ENCODE results near the gene CFAP74.
"Not testable (repeated sequence)": the region's sequence is repeated elsewhere in the genome, so short reads cannot be mapped to it uniquely, and the experiment has no call there.

Gene CFAP74

DNA sequence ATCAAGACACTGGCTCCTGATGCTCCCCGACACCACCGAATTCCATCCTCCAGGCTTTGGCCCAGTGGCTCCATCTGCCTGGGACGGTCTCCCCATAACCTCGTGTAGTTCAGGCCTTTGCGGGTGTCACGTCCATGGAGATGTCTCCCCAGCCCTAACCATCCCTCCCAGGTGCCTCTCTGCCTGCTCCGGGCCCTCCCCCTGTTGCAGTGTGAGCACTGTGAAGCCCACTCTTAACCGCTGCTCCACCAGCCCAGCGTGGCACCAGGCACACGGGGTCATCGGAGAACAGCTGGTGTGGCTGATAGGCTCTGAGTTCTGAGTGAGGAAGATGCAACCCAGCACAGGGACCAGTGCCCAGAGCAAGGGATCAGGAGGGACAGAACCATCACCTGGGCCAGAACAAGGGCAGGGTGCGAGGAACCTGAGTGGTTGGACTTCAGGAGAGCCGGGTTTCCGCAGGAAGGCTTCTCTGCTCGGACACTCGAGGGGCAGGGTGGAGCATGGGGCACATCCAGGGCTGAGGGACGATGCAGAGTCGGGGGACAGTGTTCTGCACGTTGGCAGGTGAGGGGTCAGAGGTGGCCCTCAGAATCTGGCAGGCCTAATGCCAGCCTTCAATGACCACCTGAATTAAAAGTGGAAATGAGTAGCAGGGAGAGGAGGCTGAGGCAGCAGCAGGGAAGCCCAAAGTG, 110.1 kb downstream of the CFAP74 start:
- no peak for DNase-seq

- DNase-seq = no peak
These were observed 110.8 kb downstream of the CFAP74 start for GRCh38 chr1:1892763-1893120.

- DNase-seq = no peak
These were observed 111.4 kb downstream of the CFAP74 start for GRCh38 chr1:1892079-1892762.

DNA sequence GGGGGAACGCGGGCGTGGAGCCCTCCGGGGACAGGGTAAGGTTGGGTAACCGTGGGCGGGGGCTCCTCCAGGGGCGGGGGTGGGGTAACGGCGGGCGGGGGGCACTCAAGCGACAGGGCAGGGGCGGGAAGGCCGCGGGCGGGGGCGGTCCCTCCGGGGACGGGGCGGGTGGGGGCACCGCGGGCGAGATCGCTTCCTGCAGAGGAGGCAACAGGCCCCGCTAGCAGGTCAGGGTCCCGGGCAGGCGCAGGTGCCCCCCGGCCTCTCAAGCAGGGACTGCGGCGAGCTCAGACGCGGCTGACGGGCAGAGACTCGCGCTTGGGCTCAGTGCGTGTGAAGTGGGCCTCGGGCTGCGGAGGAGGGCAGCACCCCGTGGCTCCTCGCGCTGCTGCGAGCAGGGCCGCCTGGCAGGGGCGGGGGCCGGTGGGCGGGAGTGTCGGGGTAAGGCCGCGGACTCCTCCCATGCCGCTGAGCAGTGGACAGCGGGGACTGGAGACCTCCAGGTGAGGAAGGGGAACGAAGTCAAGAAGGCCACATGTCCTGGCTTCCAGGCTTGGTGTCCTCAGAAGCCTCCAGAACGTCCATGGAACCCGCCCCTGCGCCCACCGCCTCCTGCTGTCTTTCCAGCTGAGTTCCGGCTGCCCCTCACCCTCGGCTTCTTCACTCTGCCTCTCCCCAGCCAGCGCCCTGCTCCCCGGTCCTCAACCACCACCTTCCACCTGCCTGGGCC, 112.1 kb downstream of the CFAP74 start:
- peak; percentile 81 for DNase-seq

- peak; percentile 83 for DNase-seq
These were observed 112.9 kb downstream of the CFAP74 start, which contains the start of gene GNB1 for GRCh38 chr1:1890506-1891348. GNB1 (minus strand) TSS chr1:1891087; CDS start chr1:1825453, 65,634 bp downstream.

GRCh38 chr1:1889847-1890505, 113.6 kb downstream of the CFAP74 start:
- peak; percentile 25 for DNase-seq

GRCh38 chr1:1889090-1889750, 114.4 kb downstream of the CFAP74 start:
- DNase-seq = no peak

DNA sequence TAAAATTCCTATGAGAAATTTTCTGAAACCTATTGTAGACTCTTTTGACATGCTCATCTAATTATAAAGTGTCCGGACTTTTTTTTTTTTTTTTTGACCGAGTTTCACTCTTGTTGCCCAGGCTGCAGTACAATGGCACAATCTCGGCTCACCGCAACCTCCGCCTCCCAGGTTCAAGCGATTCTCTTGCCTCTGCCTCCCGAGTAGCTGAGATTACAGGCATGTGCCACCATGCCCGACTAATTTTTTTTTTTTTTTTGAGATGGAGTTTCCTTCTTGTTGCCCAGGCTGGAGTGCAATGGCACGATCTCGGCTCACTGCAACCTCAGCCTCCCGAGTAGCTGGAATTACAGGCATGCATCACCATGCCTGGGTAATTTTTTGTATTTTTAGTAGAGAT, 119.7 kb downstream of the CFAP74 start:
- not testable (repeated sequence) for DNase-seq

GRCh38 chr1:1883092-1883873, 120.3 kb downstream of the CFAP74 start:
- no peak for DNase-seq

DNA sequence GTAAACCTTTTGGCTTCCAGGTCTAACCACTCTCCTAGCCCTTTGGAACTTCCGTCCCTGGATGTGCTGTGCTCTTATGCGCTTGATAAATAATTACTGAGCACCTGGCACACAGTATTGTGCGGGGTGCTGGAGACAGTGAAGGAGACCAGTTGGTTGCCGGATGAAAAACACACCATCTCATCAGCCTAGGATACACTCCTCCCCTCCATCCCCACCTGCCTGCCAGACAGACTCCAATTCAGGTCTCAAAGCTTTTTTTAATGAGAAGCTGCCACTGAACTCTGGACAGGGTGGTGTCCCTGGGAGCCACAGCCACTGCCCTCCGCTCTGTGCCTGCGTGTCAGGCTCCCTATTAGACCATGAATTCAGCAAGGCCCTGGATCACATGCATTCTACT, 121.9 kb downstream of the CFAP74 start:
- no peak for DNase-seq

GRCh38 chr1:1880617-1881312, 122.8 kb downstream of the CFAP74 start:
- DNase-seq = no peak

GRCh38 chr1:1879942-1880341, 123.6 kb downstream of the CFAP74 start:
- DNase-seq = no peak

DNA sequence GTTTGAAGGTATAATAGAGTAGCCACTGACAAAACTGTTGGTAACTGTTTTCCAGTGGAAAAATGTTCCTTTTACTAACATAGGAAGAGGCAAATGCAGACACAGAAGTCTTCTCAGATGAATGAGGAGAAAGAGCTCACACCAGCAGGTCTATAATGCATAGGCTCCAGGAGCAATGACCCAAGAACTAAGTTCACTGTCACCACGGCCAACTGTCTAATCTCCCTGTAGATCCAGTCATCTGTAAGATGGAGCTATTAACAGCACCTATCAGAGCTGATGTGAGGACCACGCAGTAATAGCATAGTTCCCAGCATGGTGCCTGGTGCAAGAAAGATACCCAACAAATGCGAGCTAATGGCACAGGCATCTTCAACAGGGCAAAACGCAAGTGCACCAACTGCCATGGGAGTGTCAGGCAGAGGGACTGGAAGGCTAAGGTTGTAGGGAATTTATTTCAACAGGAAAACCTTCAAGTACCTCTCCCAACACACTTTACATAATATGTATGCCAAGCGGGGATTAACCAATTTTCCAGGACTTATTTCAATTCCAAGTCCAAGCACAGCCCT, 125.6 kb downstream of the CFAP74 start:
- DNase-seq = no peak

GRCh38 chr1:1876335-1876930, 127.2 kb downstream of the CFAP74 start:
- DNase-seq = no peak

DNA sequence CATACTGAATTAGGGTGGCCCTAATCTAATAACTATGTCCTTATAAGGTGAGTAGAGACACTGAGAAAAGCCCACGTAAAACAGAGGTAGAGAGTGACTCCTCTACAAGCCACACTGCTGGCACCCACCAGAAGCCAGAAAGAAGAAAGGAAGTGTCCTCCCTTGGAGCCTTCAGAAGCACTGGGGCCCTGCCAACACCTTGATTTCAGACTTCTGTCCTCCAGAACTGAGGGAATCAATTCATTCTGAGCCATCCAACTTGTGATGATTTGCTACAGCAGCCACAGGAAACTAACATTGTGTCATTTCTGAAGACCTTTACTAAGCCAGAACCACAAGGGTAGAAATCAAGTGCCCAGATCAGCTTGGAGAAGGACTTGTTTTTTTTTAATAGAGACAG, 127.7 kb downstream of the CFAP74 start:
- no peak for DNase-seq

DNA sequence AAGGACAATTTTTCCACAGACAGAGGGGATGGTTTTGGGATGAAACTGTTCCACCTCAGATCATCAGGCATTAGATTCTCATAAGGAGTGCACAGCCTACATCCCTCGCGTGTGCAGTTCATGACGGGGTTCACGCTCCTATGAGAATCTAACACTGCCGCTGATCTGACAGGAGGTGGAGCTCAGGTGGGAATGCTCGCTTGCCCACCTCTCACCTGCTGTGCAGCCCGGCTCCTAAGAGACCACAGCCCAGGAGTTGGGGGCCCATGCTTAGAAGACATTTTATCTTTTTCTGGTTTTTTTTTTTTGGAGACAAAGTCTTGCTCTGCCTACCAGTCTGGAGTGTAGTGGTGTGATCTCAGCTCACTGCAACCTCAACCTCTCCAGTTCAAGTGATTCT, 128.7 kb downstream of the CFAP74 start:
- no peak for DNase-seq

DNA sequence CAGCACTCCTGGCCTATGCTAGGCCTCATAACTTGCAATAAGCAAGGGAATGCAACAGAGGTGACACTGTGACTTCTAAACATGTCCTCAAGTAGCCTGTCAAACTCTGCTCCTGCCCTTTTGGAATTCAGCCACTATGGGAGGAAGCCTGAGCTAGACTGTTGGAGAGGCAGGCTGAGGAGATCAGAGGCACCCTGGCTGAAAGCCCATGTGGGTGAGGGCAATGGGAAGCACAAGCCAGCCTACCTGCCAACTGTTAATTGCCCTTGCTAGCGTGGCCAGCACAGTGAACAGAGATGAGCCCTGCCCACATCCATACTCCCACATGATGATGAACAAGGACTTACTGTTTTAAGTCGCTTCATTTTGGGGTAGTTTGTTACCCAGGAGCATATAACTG, 130.4 kb downstream of the CFAP74 start:
- no peak for DNase-seq

GRCh38 chr1:1872329-1872994, 131.1 kb downstream of the CFAP74 start:
- no peak for DNase-seq

All from effector CD4-positive, alpha-beta T cell (primary cell).